ENCODE results near the gene GDF10.

GRCh38 chr10:47351899-47352815 is 52.2 kb downstream of the GDF10 start:
- no peak for TF ChIP-seq CTCF (optimal IDR thresholded peaks at IDR 0.05 in 1 of 3, IDR thresholded peaks at IDR 0.05 in 1 of 3, conservative IDR thresholded peaks at IDR 0.05 in 1 of 3; ENCODE audit: extremely low read depth in 1 of 3, insufficient read depth in 2 of 3, low read length in 3 of 3)
- TF ChIP-seq EZH2 (IDR thresholded peaks at IDR 0.05; ENCODE audit: low read length) = no peak

Data from keratinocyte (primary cell).